Activated T-helper 2 cell treated with anti-CD3 and anti-CD28 coated beads, Interferon-gamma antibody, Interleukin-2, Interleukin-4, amounts not matched to agents 10 μg/mL and 5 μg/mL and 100 μg/mL, durations not matched to agents 14 hours and 24 hours and 36 hours (primary cell): ENCODE measurements around the gene EHBP1L1. TPM values are rescaled to one million over a fixed set of nuclear protein-coding genes. Genes with fewer than 3 reads are reported as not detected.

Experiments used
- DNase-seq: peaks from one replicate; pipeline ENCODE4 v3.0.0; 2021; ENCODE audit warnings: low spot score
- H3K27ac Mint-ChIP-seq: one replicate; pipeline ENCODE4 v1.8.0; 2021; ENCODE audit warnings: mixed read lengths
- H3K27me3 Mint-ChIP-seq: one replicate; pipeline ENCODE4 v1.8.0; 2021; ENCODE audit warnings: low read depth, mixed read lengths
- H3K36me3 Mint-ChIP-seq: one replicate; pipeline ENCODE4 v1.8.0; 2021; ENCODE audit warnings: low read depth, mixed read lengths
- H3K4me1 Mint-ChIP-seq: one replicate; pipeline ENCODE4 v1.8.0; 2021; ENCODE audit warnings: low read depth, mixed read lengths
- H3K4me3 Mint-ChIP-seq: one replicate; pipeline ENCODE4 v1.8.0; 2021; ENCODE audit warnings: low read depth, mild to moderate bottlenecking, moderate library complexity, mixed read lengths
- H3K9me3 Mint-ChIP-seq: one replicate; pipeline ENCODE4 v1.8.0; 2021; ENCODE audit warnings: mixed read lengths
- intact Hi-C: fragments of 100-400 bp; cut with micrococcal nuclease; formaldehyde crosslinking; loops from one replicate; pipeline ENCODE4 v1.15.1; 2023
- total RNA-seq: library from RNA; stranded (reverse); gene quantifications from 2 replicates; pipeline ENCODE4 v1.2.3, GENCODE V29; 2022

Gene EHBP1L1
- total RNA-seq, 1 donor from 2014 or later = 168 TPM

- no peaks in the 10 kb centered on the region for H3K27me3 Mint-ChIP-seq
- H3K36me3 Mint-ChIP-seq = peaks cover 54% of the 10 kb centered on the region
- no peaks in the 10 kb centered on the region for H3K9me3 Mint-ChIP-seq
- H3K4me3 Mint-ChIP-seq = no peak overlapping the region
- DNase-seq = no peak
- H3K4me1 Mint-ChIP-seq = peaks cover 38% of the 10 kb centered on the region
- peak overlapping the region; percentile 35 for H3K27ac Mint-ChIP-seq
- intact Hi-C loops = no loop called here
These were observed 14.4 kb downstream of the EHBP1L1 start for GRCh38 chr11:65590240-65590738.

GRCh38 chr11:65591939-65592857 is 16.3 kb downstream of the EHBP1L1 start:
- no peaks in the 10 kb centered on the region for H3K9me3 Mint-ChIP-seq
- H3K36me3 Mint-ChIP-seq = peaks cover 47% of the 10 kb centered on the region
- no peak overlapping the region for H3K4me3 Mint-ChIP-seq
- peaks cover 34% of the 10 kb centered on the region for H3K4me1 Mint-ChIP-seq
- no peaks in the 10 kb centered on the region for H3K27me3 Mint-ChIP-seq
- H3K27ac Mint-ChIP-seq = no peak overlapping the region
- intact Hi-C loops = no loop called here
- DNase-seq = no peak

- intact Hi-C loops = no loop called here
- peaks cover 46% of the 10 kb centered on the region for H3K36me3 Mint-ChIP-seq
- H3K4me1 Mint-ChIP-seq = peaks cover 26% of the 10 kb centered on the region
- no peaks in the 10 kb centered on the region for H3K27me3 Mint-ChIP-seq
- H3K4me3 Mint-ChIP-seq = no peak overlapping the region
- DNase-seq = no peak
- H3K9me3 Mint-ChIP-seq = no peaks in the 10 kb centered on the region
- H3K27ac Mint-ChIP-seq = no peak overlapping the region
These were observed 17.1 kb downstream of the EHBP1L1 start for GRCh38 chr11:65592858-65593517.

- H3K36me3 Mint-ChIP-seq = peaks cover 46% of the 10 kb centered on the region
- H3K9me3 Mint-ChIP-seq = no peaks in the 10 kb centered on the region
- H3K27me3 Mint-ChIP-seq = no peaks in the 10 kb centered on the region
- peaks cover 19% of the 10 kb centered on the region for H3K4me1 Mint-ChIP-seq
- H3K27ac Mint-ChIP-seq = no peak overlapping the region
- intact Hi-C loops = no loop called here
- H3K4me3 Mint-ChIP-seq = no peak overlapping the region
- no peak for DNase-seq
These were observed 17.9 kb downstream of the EHBP1L1 start for GRCh38 chr11:65593518-65594414.

- H3K27ac Mint-ChIP-seq = peak overlapping the region; percentile 19
- H3K36me3 Mint-ChIP-seq = peaks cover 42% of the 10 kb centered on the region
- peaks cover 13% of the 10 kb centered on the region for H3K4me1 Mint-ChIP-seq
- no peaks in the 10 kb centered on the region for H3K9me3 Mint-ChIP-seq
- intact Hi-C loops = no loop called here
- DNase-seq = no peak
- H3K27me3 Mint-ChIP-seq = no peaks in the 10 kb centered on the region
- H3K4me3 Mint-ChIP-seq = no peak overlapping the region
These were observed 19.3 kb downstream of the EHBP1L1 start for GRCh38 chr11:65595131-65595530.

GRCh38 chr11:65595543-65596281 is 19.9 kb downstream of the EHBP1L1 start, which contains the start of gene KCNK7:
KCNK7 (minus strand) TSS chr11:65595800; CDS start chr11:65595772, 28 bp downstream.
- Mint-ChIP-seq H3K9me3 (no peaks in the 10 kb centered on the region), H3K4me1 (peaks cover 10% of the 10 kb centered on the region), H3K4me3 (no peak within 1 kb of the TSS), H3K27ac (peak within 1 kb of the TSS; percentile 19), H3K36me3 (peaks cover 38% of the 10 kb centered on the region), H3K27me3 (no peaks in the 10 kb centered on the region)
- intact Hi-C loops = no loop called here
- no peak for DNase-seq

- no peak overlapping the region for H3K4me3 Mint-ChIP-seq
- intact Hi-C loops = no loop called here
- peaks cover 40% of the 10 kb centered on the region for H3K36me3 Mint-ChIP-seq
- H3K27me3 Mint-ChIP-seq = no peaks in the 10 kb centered on the region
- H3K4me1 Mint-ChIP-seq = peaks cover 10% of the 10 kb centered on the region
- peak overlapping the region; percentile 8 for H3K27ac Mint-ChIP-seq
- H3K9me3 Mint-ChIP-seq = no peaks in the 10 kb centered on the region
- no peak for DNase-seq
These were observed 20.7 kb downstream of the EHBP1L1 start for GRCh38 chr11:65596520-65596919.

GRCh38 chr11:65598258-65598699 is 22.4 kb downstream of the EHBP1L1 start:
- Mint-ChIP-seq H3K27ac (no peak overlapping the region), H3K9me3 (no peaks in the 10 kb centered on the region), H3K36me3 (peaks cover 41% of the 10 kb centered on the region), H3K4me3 (no peak overlapping the region), H3K4me1 (peaks cover 10% of the 10 kb centered on the region), H3K27me3 (no peaks in the 10 kb centered on the region)
- DNase-seq = no peak
- intact Hi-C loops = no loop called here

- no peak overlapping the region for H3K4me3 Mint-ChIP-seq
- no peak overlapping the region for H3K27ac Mint-ChIP-seq
- DNase-seq = no peak
- peaks cover 42% of the 10 kb centered on the region for H3K36me3 Mint-ChIP-seq
- peaks cover 10% of the 10 kb centered on the region for H3K4me1 Mint-ChIP-seq
- no peaks in the 10 kb centered on the region for H3K27me3 Mint-ChIP-seq
- H3K9me3 Mint-ChIP-seq = no peaks in the 10 kb centered on the region
- intact Hi-C loops = no loop called here
These were observed 23.5 kb downstream of the EHBP1L1 start for GRCh38 chr11:65599216-65599954.

GRCh38 chr11:65599955-65600246 is 24.0 kb downstream of the EHBP1L1 start:
- H3K4me1 Mint-ChIP-seq = peaks cover 9% of the 10 kb centered on the region
- H3K4me3 Mint-ChIP-seq = no peak overlapping the region
- DNase-seq = no peak
- peaks cover 47% of the 10 kb centered on the region for H3K36me3 Mint-ChIP-seq
- intact Hi-C loops = no loop called here
- H3K9me3 Mint-ChIP-seq = no peaks in the 10 kb centered on the region
- H3K27me3 Mint-ChIP-seq = no peaks in the 10 kb centered on the region
- no peak overlapping the region for H3K27ac Mint-ChIP-seq

- intact Hi-C loops = no loop called here
- peaks cover 5% of the 10 kb centered on the region for H3K4me1 Mint-ChIP-seq
- no peak overlapping the region for H3K4me3 Mint-ChIP-seq
These were observed 28.4 kb downstream of the EHBP1L1 start for GRCh38 chr11:65604258-65604657.

More at GRCh38 chr11:65604258-65604657, 28.4 kb downstream of the EHBP1L1 start:
- Mint-ChIP-seq H3K27me3 (no peaks in the 10 kb centered on the region), H3K36me3 (peaks cover 60% of the 10 kb centered on the region), H3K9me3 (no peaks in the 10 kb centered on the region), H3K27ac (no peak overlapping the region)
- DNase-seq = no peak
